ENCODE data around the gene NAA25.
"Not testable (repeated sequence)": the region's sequence is repeated elsewhere in the genome, so short reads cannot be mapped to it uniquely, and the experiment has no call there.

Gene NAA25

GRCh38 chr12:112105891-112106290, 2.7 kb downstream of the NAA25 start:
- DNase-seq (ENCODE audit: low read depth), result peak; percentile 74
- H3K4me3 ChIP-seq (ENCODE audit: low read length), result no peak overlapping the region
- no peak for TF ChIP-seq CTCF (conservative IDR thresholded peaks at IDR 0.05; ENCODE audit: low read depth, low read length)

- no peak for TF ChIP-seq CTCF (conservative IDR thresholded peaks at IDR 0.05; ENCODE audit: low read depth, low read length)
- DNase-seq (ENCODE audit: low read depth), result no peak
- H3K4me3 ChIP-seq (ENCODE audit: low read length), result no peak overlapping the region
These were observed 4.7 kb downstream of the NAA25 start for GRCh38 chr12:112103758-112104503.

- DNase-seq (ENCODE audit: low read depth); H3K4me3 ChIP-seq (ENCODE audit: low read length): not testable (repeated sequence)
These were observed 5.8 kb downstream of the NAA25 start for GRCh38 chr12:112102746-112103145.

- TF ChIP-seq CTCF (conservative IDR thresholded peaks at IDR 0.05; ENCODE audit: low read depth, low read length), result no peak
- no peak for DNase-seq (ENCODE audit: low read depth)
- no peak overlapping the region for H3K4me3 ChIP-seq (ENCODE audit: low read length)
These were observed 6.5 kb downstream of the NAA25 start for GRCh38 chr12:112102127-112102526.

DNA sequence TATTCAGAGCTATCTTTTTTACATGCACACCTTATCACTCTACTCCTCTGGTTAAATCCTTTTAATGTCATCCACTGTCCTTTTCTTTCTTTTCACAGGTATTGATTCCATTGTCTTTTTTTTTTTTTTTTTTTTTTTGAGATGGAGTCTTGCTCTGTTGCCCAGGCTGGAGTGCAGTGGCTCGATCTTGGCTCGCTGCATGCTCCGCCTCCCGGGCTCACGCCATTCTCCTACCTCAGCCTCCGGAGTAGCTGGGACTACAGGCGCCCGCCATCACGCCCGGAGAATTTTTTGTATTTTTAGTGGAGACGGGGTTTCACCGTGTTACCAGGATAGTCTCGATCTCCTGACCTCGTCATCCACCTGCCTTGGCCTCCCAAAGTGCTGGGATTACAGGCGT, 8.1 kb downstream of the NAA25 start:
- not testable (repeated sequence) for DNase-seq (ENCODE audit: low read depth)

DNA sequence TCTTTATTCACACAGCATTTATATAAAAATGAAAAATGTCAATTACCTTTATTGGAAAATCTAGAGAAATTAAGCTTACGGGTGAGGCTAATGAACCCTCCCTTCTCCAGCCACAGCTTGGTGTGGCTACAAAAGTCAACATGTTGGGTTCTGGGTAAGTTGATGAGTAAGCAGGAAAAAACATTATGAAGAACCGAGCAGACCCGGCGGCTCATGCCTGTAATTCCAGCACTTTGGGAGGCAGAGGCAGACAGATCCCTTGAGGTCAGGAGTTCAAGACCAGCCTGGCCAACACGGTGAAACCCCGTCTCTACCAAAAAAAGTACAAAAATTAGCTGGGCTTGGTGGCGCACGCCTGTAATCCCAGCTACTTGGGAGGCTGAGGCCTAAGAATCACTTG, 10.9 kb downstream of the NAA25 start:
- H3K4me3 ChIP-seq (ENCODE audit: low read length), result no peak overlapping the region
- TF ChIP-seq CTCF (conservative IDR thresholded peaks at IDR 0.05; ENCODE audit: low read depth, low read length), result no peak
- DNase-seq (ENCODE audit: low read depth), result no peak

More for the DNA sequence above, 8.1 kb downstream of the NAA25 start:
- H3K4me3 ChIP-seq (ENCODE audit: low read length), result not testable (repeated sequence)

DNA sequence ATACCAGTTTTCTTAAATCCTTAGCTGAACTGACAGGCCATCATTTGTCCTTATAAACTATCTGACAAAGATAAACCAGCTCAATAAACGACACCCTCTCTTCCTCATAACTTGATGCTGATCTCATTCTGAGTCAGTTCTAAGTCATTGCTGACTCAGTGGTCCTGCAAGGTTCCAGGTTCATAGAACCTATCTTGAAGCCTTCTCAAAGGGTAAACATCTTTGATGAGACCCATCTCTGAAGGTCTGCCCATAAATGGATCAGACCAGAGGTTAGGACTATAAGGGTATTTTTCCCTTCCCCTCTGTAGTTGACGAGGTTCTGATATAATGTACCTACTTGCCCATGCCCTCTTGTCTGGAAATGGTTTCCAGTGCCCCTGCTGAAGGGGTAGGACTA, 11.9 kb downstream of the NAA25 start:
- no peak overlapping the region for H3K4me3 ChIP-seq (ENCODE audit: low read length)
- no peak for DNase-seq (ENCODE audit: low read depth)
- TF ChIP-seq CTCF (conservative IDR thresholded peaks at IDR 0.05; ENCODE audit: low read depth, low read length), result no peak

GRCh38 chr12:112096070-112096469, 12.5 kb downstream of the NAA25 start:
- no peak overlapping the region for H3K4me3 ChIP-seq (ENCODE audit: low read length)
- no peak for TF ChIP-seq CTCF (conservative IDR thresholded peaks at IDR 0.05; ENCODE audit: low read depth, low read length)
- DNase-seq (ENCODE audit: low read depth), result no peak

All from retinal pigment epithelial cell (primary cell).